Inflammatory macrophage treated with lipopolysaccharide for 4 hours (primary cell): ENCODE measurements around the gene PCDHB11.
"Not testable (repeated sequence)": the region's sequence is repeated elsewhere in the genome, so short reads cannot be mapped to it uniquely, and the experiment has no call there.

Experiments
- DNase-seq: peaks from one replicate; pipeline ENCODE4 v3.0.0-alpha.2; 2020

Gene PCDHB11

DNA sequence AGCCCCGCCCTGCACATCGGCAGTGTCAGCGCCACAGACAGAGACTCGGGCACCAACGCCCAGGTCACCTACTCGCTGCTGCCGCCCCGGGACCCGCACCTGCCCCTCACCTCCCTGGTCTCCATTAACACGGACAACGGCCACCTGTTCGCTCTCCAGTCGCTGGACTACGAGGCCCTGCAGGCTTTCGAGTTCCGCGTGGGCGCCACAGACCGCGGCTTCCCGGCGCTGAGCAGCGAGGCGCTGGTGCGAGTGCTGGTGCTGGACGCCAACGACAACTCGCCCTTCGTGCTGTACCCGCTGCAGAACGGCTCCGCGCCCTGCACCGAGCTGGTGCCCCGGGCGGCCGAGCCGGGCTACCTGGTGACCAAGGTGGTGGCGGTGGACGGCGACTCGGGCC, 47.5 kb downstream of the PCDHB11 start:
- not testable (repeated sequence) for DNase-seq

DNA sequence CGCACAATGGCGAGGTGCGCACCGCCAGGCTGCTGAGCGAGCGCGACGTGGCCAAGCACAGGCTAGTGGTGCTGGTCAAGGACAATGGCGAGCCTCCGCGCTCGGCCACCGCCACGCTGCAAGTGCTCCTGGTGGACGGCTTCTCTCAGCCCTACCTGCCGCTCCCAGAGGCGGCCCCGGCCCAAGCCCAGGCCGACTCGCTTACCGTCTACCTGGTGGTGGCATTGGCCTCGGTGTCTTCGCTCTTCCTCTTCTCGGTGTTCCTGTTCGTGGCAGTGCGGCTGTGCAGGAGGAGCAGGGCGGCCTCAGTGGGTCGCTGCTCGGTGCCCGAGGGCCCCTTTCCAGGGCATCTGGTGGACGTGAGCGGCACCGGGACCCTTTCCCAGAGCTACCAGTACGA, 48.0 kb downstream of the PCDHB11 start:
- not testable (repeated sequence) for DNase-seq

DNA sequence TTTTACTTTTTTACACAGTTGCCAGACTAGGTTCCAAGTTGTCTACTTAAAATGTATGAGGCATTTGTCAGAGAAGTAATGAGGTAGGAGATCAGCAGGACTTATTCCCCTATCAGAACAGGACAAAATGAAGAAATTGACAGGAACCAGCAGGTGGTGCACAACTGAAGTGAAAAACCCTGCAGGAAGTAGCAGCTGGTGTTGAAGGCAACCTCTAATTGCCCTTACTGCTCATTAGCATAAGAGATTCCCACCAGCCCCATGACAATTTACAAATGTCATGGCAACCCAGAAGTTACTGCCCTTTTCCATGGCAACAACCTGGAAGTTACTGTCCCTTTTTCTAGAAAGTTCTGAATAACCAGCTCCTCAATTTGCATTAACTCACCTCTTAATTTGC, 51.1 kb downstream of the PCDHB11 start:
- no peak for DNase-seq
